ENCODE results near the gene CELSR2. TPM values are rescaled to one million over a fixed set of nuclear protein-coding genes. Genes with fewer than 3 reads are reported as not detected.

The CELSR2 gene
- total and polyA plus RNA-seq, 2 experiments from 2014 or later, result 11.2 to 35.1 TPM

- TF ChIP-seq CTCF (conservative IDR thresholded peaks at IDR 0.05; ENCODE audit: low read depth in 2 of 2) (no peak), JUNB (IDR thresholded peaks at IDR 0.05; ENCODE audit: unreplicated experiment) (no peak), CREB1 (CRISPR knock-in tag; IDR thresholded peaks at IDR 0.05; ENCODE audit: low read depth) (no peak), ETS1 (IDR thresholded peaks at IDR 0.05) (no peak)
Observed at GRCh38 chr1:109241344-109241743, 8.0 kb upstream of the CELSR2 start (continued).

GRCh38 chr1:109241841-109242345 is 7.4 kb upstream of the CELSR2 start:
- no peak for DNase-seq (ENCODE audit: low spot score)
- H3K9me3 Mint-ChIP-seq, result no peaks in the 10 kb centered on the region; the same call in 1 of the 3 replicates
- H3K4me2 ChIP-seq, result peak overlapping the region; percentile 77
- TF ChIP-seq CTCF (conservative IDR thresholded peaks at IDR 0.05; ENCODE audit: low read depth in 2 of 2) (no peak), ZNF331 (CRISPR knock-in tag; IDR thresholded peaks at IDR 0.05; ENCODE audit: low read depth) (no peak), EZH2 (IDR thresholded peaks at IDR 0.05; ENCODE audit: low read depth, unreplicated experiment) (no peak), REST (IDR thresholded peaks at IDR 0.05; ENCODE audit: unreplicated experiment) (no peak), STAT1 (IDR thresholded peaks at IDR 0.05; ENCODE audit: unreplicated experiment) (no peak), NANOG (IDR thresholded peaks at IDR 0.05; ENCODE audit: borderline replicate concordance) (no peak), ZNF462 (CRISPR knock-in tag; IDR thresholded peaks at IDR 0.05) (no peak)

More at GRCh38 chr1:109241841-109242345, 7.4 kb upstream of the CELSR2 start:
- no peak overlapping the region for H3K4me3 ChIP-seq
- H3K4me1 ChIP-seq (ENCODE audit: insufficient read depth), result peaks cover 54% of the 10 kb centered on the region
- peaks cover 11% of the 10 kb centered on the region for H3K36me3 ChIP-seq (ENCODE audit: insufficient read depth)
- no peak for ATAC-seq
- H3K36me3 Mint-ChIP-seq (ENCODE audit: low read depth), result peaks cover 22% of the 10 kb centered on the region
- no peaks in the 10 kb centered on the region for H4K20me1 ChIP-seq (replicated peaks; ENCODE audit: insufficient read depth)
- H3F3A ChIP-seq (replicated peaks; ENCODE audit: low read depth), result peaks cover 32% of the 10 kb centered on the region
- no peaks in the 10 kb centered on the region for H3K9me2 ChIP-seq (ENCODE audit: insufficient read depth)
- H3K27ac Mint-ChIP-seq, result peak overlapping the region; percentile 26
- H3K27me3 Mint-ChIP-seq (ENCODE audit: insufficient read depth, low read depth, poor library complexity), result peaks cover 20% of the 10 kb centered on the region
- H2AFZ ChIP-seq, result no peak overlapping the region
- H3K27ac ChIP-seq (ENCODE audit: low read depth), result no peak overlapping the region
- H3K79me2 ChIP-seq (replicated peaks; ENCODE audit: insufficient read depth), result no peaks in the 10 kb centered on the region
- H3K4me3 Mint-ChIP-seq, result no peak overlapping the region; the same call in 2 of the 3 replicates
- H3K27me3 ChIP-seq (ENCODE audit: insufficient read depth), result no peaks in the 10 kb centered on the region
- peaks cover 56% of the 10 kb centered on the region for H3K4me1 Mint-ChIP-seq
